HG02938 (cell line): ENCODE results near the gene UBASH3B.

Experiments used
- ATAC-seq: cut with Tn5 transposase; IDR thresholded peaks from one replicate; pipeline ENCODE4 v1.9.1; 2021; ENCODE audit warnings: mild to moderate bottlenecking, moderate library complexity; ENCODE audit not compliant: unreplicated experiment

Gene UBASH3B

GRCh38 chr11:122751292-122752070 is 96.0 kb downstream of the UBASH3B start:
- no peak for ATAC-seq

GRCh38 chr11:122754028-122754427 is 98.5 kb downstream of the UBASH3B start:
- no peak for ATAC-seq

GRCh38 chr11:122754553-122755322 is 99.2 kb downstream of the UBASH3B start:
- ATAC-seq: peak; percentile 70

GRCh38 chr11:122755409-122755808 is 99.9 kb downstream of the UBASH3B start:
- ATAC-seq: no peak

GRCh38 chr11:122755941-122756340 is 100.4 kb downstream of the UBASH3B start:
- no peak for ATAC-seq

- ATAC-seq: no peak
Measured at GRCh38 chr11:122756417-122756816, 100.9 kb downstream of the UBASH3B start.

GRCh38 chr11:122757201-122757600 is 101.7 kb downstream of the UBASH3B start:
- ATAC-seq: no peak

- ATAC-seq: no peak
Measured at GRCh38 chr11:122758339-122758738, 102.8 kb downstream of the UBASH3B start.

GRCh38 chr11:122758974-122759373 is 103.5 kb downstream of the UBASH3B start:
- no peak for ATAC-seq

GRCh38 chr11:122763108-122763507 is 107.6 kb downstream of the UBASH3B start:
- ATAC-seq: no peak

- ATAC-seq: no peak
Measured at GRCh38 chr11:122764371-122765090, 109.0 kb downstream of the UBASH3B start.

- ATAC-seq: no peak
Measured at GRCh38 chr11:122765487-122766131, 110.1 kb downstream of the UBASH3B start.

GRCh38 chr11:122769126-122769780 is 113.7 kb downstream of the UBASH3B start:
- no peak for ATAC-seq

- ATAC-seq: no peak
Measured at GRCh38 chr11:122772945-122773344, 117.4 kb downstream of the UBASH3B start.

GRCh38 chr11:122773781-122774266 is 118.3 kb downstream of the UBASH3B start:
- no peak for ATAC-seq

- ATAC-seq: no peak
Measured at GRCh38 chr11:122775675-122776271, 120.3 kb downstream of the UBASH3B start.

GRCh38 chr11:122776546-122776945 is 121.0 kb downstream of the UBASH3B start:
- ATAC-seq: no peak

GRCh38 chr11:122777343-122777742 is 121.8 kb downstream of the UBASH3B start:
- no peak for ATAC-seq

GRCh38 chr11:122778148-122778547 is 122.6 kb downstream of the UBASH3B start:
- no peak for ATAC-seq

GRCh38 chr11:122779047-122779629 is 123.6 kb downstream of the UBASH3B start:
- no peak for ATAC-seq
